Gastrocnemius medialis (tissue), 4 donors: ENCODE results near the gene PEMT.

Source experiments
- POLR2A ChIP-seq, 2 donors: fragments of 450-650 bp; IDR thresholded peaks; one replicate each; pipeline ENCODE4 v1.6.1; 2017; ENCODE audit warnings: antibody characterized with exemption in 2 of 2, mild to moderate bottlenecking in 2 of 2, moderate library complexity in 2 of 2
- TF ChIP-seq, protein P1 (sequence below), 5 experiments: fragments of 450-650 bp in 3 of 5; fragments of 200-600 bp in 2 of 5; sonication (generic) in 2 of 5; IDR thresholded peaks in 4 of 5; conservative IDR thresholded peaks in 1 of 5; 1 replicate in 4 of 5; 2 replicates in 1 of 5; pipeline ENCODE4 v1.5.1; 2016 to 2019; ENCODE audit warnings: antibody characterized with exemption in 5 of 5, mild to moderate bottlenecking in 3 of 5, moderate library complexity in 3 of 5

DNA sequence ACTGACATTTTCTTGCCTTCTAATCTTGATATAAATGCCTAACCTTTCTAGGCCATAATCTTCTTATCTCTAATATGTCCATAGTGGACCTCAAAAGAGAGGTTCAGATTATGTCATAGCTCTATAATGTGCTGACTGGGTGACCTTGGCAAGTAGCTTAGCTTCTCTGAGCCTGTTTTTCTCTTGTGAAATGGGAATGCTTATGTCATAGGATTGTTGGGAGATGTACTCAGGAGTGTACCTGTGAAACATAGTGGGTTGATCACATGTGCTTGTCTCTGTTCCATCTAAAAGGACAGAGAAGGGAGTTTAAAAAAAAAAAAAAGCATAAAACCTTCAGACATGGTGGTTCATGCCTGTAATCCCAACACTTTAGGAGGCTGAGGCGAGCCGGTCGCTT, 112.3 kb downstream of the PEMT start:
- TF ChIP-seq, protein P1, sequence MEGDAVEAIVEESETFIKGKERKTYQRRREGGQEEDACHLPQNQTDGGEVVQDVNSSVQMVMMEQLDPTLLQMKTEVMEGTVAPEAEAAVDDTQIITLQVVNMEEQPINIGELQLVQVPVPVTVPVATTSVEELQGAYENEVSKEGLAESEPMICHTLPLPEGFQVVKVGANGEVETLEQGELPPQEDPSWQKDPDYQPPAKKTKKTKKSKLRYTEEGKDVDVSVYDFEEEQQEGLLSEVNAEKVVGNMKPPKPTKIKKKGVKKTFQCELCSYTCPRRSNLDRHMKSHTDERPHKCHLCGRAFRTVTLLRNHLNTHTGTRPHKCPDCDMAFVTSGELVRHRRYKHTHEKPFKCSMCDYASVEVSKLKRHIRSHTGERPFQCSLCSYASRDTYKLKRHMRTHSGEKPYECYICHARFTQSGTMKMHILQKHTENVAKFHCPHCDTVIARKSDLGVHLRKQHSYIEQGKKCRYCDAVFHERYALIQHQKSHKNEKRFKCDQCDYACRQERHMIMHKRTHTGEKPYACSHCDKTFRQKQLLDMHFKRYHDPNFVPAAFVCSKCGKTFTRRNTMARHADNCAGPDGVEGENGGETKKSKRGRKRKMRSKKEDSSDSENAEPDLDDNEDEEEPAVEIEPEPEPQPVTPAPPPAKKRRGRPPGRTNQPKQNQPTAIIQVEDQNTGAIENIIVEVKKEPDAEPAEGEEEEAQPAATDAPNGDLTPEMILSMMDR (IDR thresholded peaks at IDR 0.05 in 4 of 5, conservative IDR thresholded peaks at IDR 0.05 in 1 of 5): no peak
- no peak for TF ChIP-seq POLR2A (IDR thresholded peaks at IDR 0.05)
